SU-DHL-6 (cell line): ENCODE data around the gene BIRC2.

Source experiments
- H2AFZ ChIP-seq: fragments of 200-600 bp; sonication (generic); 2 replicates; pipeline ENCODE4 v1.6.1; 2014; ENCODE audit warnings: low read depth, mild to moderate bottlenecking, moderate library complexity, mixed read lengths, antibody characterized with exemption, low read length; ENCODE audit not compliant: severe bottlenecking
- H3F3A ChIP-seq: fragments of 200-600 bp; shearing (Covaris generic); 2 replicates; pipeline ENCODE4 v1.6.0; 2016; ENCODE audit warnings: antibody characterized with exemption, mild to moderate bottlenecking; ENCODE audit not compliant: insufficient read depth
- H3K27ac ChIP-seq: fragments of 200-600 bp; sonication (generic); 2 replicates; pipeline ENCODE4 v1.5.1; 2016; ENCODE audit warnings: low read depth, mild to moderate bottlenecking, low read length, moderate library complexity, mixed read lengths
- H3K27me3 ChIP-seq: fragments of 200-600 bp; sonication (generic), shearing (Covaris generic); 2 replicates; pipeline ENCODE4 v1.6.0; 2014; ENCODE audit warnings: mild to moderate bottlenecking, low read length
- H3K36me3 ChIP-seq: fragments of 200-600 bp; sonication (generic); 2 replicates; pipeline ENCODE4 v1.6.1; 2014; ENCODE audit warnings: mild to moderate bottlenecking, low read length, mixed read lengths
- H3K4me2 ChIP-seq: fragments of 300-600, 200-600 bp; shearing (Covaris generic), sonication (generic); 2 replicates; pipeline ENCODE4 v1.6.0; 2014; ENCODE audit warnings: low read length, low read depth, mild to moderate bottlenecking; ENCODE audit not compliant: poor library complexity, severe bottlenecking
- H3K4me3 ChIP-seq: fragments of 200-600 bp; sonication (generic); 2 replicates; pipeline ENCODE4 v1.5.1; 2014; ENCODE audit warnings: antibody characterized with exemption, low read length, mild to moderate bottlenecking, mixed read lengths; ENCODE audit not compliant: insufficient read depth, poor library complexity, severe bottlenecking
- H3K79me2 ChIP-seq: fragments of 200-600 bp; sonication (generic); 2 replicates; pipeline ENCODE4 v1.6.1; 2014; ENCODE audit warnings: mild to moderate bottlenecking, low read length, moderate library complexity; ENCODE audit not compliant: insufficient read depth
- H3K9ac ChIP-seq: fragments of 200-600 bp; sonication (generic); 2 replicates; pipeline ENCODE4 v1.7.0; 2014; ENCODE audit warnings: mild to moderate bottlenecking, low read length
- H3K9me2 ChIP-seq: fragments of 200-600 bp; sonication (generic); replicated peaks from 2 replicates; pipeline ENCODE4 v1.6.1; 2014; ENCODE audit warnings: low read length; ENCODE audit not compliant: insufficient read depth
- H3K9me3 ChIP-seq: fragments of 200-600 bp; sonication (generic); 2 replicates; pipeline ENCODE4 v1.6.1; 2014; ENCODE audit warnings: low read length, mixed read lengths; ENCODE audit not compliant: insufficient read depth
- H4K20me1 ChIP-seq: fragments of 200-600 bp; sonication (generic); 2 replicates; pipeline ENCODE4 v1.6.1; 2014; ENCODE audit warnings: low read depth, mild to moderate bottlenecking, antibody characterized with exemption, low read length, moderate library complexity, mixed read lengths
- EZH2phosphoT487 ChIP-seq: fragments of 200-600 bp; sonication (generic), shearing (Covaris generic); conservative IDR thresholded peaks from 2 replicates; pipeline ENCODE4 v1.6.1; 2018; ENCODE audit warnings: mild to moderate bottlenecking, antibody characterized with exemption, low read length, moderate library complexity, mixed read lengths
- TF ChIP-seq, protein P1 (sequence below): fragments of 200-600 bp; sonication (generic); IDR thresholded peaks from one replicate; pipeline ENCODE4 v1.5.1; 2017; ENCODE audit warnings: antibody characterized with exemption, mild to moderate bottlenecking, low read length, moderate library complexity; ENCODE audit not compliant: insufficient read depth, poor library complexity, severe bottlenecking

BIRC2 gene

DNA sequence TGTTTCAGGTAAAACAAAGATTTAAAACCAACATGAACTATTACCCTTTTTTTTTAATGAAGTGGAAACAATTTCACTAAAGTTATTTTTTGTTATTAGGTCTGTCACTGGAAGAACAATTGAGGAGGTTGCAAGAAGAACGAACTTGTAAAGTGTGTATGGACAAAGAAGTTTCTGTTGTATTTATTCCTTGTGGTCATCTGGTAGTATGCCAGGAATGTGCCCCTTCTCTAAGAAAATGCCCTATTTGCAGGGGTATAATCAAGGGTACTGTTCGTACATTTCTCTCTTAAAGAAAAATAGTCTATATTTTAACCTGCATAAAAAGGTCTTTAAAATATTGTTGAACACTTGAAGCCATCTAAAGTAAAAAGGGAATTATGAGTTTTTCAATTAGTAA is 30.9 kb downstream of the BIRC2 start:
- TF ChIP-seq EZH2phosphoT487, result no peak
- TF ChIP-seq, protein P1, sequence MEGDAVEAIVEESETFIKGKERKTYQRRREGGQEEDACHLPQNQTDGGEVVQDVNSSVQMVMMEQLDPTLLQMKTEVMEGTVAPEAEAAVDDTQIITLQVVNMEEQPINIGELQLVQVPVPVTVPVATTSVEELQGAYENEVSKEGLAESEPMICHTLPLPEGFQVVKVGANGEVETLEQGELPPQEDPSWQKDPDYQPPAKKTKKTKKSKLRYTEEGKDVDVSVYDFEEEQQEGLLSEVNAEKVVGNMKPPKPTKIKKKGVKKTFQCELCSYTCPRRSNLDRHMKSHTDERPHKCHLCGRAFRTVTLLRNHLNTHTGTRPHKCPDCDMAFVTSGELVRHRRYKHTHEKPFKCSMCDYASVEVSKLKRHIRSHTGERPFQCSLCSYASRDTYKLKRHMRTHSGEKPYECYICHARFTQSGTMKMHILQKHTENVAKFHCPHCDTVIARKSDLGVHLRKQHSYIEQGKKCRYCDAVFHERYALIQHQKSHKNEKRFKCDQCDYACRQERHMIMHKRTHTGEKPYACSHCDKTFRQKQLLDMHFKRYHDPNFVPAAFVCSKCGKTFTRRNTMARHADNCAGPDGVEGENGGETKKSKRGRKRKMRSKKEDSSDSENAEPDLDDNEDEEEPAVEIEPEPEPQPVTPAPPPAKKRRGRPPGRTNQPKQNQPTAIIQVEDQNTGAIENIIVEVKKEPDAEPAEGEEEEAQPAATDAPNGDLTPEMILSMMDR, result no peak
- Histone ChIP-seq H3K9me2 (no peaks in the 10 kb centered on the region), H3K27ac (no peak overlapping the region), H3K27me3 (no peaks in the 10 kb centered on the region), H3K4me2 (no peak overlapping the region), H3K9ac (no peak overlapping the region), H3K79me2 (0 out of 2 replicates have a peak, but pooled peaks cover 8% of the 10 kb centered on the region), H3K4me3 (no peak overlapping the region), H2AFZ (no peak overlapping the region), H3K9me3 (no peaks in the 10 kb centered on the region), H3K36me3 (peaks cover 21% of the 10 kb centered on the region; the same call in 1 of the 2 replicates), H3F3A (no peaks in the 10 kb centered on the region; the same call in 1 of the 2 replicates), H4K20me1 (no peaks in the 10 kb centered on the region)

DNA sequence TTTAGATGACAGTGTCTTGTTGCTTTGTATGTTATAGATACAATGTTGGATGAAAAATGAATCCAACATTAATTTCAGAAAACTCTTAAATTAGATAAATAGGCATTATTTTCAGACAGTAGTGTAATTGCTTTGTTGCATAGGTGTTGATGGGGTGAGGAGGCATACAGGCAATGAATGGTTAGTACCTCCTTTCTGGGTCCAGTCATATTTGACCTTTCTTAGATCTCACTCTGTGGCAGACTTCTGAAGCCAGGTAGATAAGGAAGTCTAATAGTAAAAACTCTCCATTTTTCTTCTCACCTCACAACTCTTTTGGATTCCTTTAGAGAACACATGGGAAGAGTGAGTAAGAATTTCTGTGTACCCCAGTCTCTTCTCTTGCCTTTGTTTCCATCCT is 31.8 kb downstream of the BIRC2 start:
- no peak overlapping the region for H2AFZ ChIP-seq
- no peak overlapping the region for H3K4me3 ChIP-seq
- H3K79me2 ChIP-seq, result 0 out of 2 replicates have a peak, but pooled peaks cover 8% of the 10 kb centered on the region
- H3K36me3 ChIP-seq, result peaks cover 21% of the 10 kb centered on the region; the same call in 1 of the 2 replicates
- no peaks in the 10 kb centered on the region for H4K20me1 ChIP-seq
- no peaks in the 10 kb centered on the region for H3K9me2 ChIP-seq
- H3F3A ChIP-seq, result no peaks in the 10 kb centered on the region; the same call in 1 of the 2 replicates
- TF ChIP-seq EZH2phosphoT487, result no peak
- TF ChIP-seq, protein P1, result no peak
- no peak overlapping the region for H3K4me2 ChIP-seq
- H3K27ac ChIP-seq, result no peak overlapping the region
- H3K27me3 ChIP-seq, result no peaks in the 10 kb centered on the region
- no peak overlapping the region for H3K9ac ChIP-seq
- H3K9me3 ChIP-seq, result no peaks in the 10 kb centered on the region

DNA sequence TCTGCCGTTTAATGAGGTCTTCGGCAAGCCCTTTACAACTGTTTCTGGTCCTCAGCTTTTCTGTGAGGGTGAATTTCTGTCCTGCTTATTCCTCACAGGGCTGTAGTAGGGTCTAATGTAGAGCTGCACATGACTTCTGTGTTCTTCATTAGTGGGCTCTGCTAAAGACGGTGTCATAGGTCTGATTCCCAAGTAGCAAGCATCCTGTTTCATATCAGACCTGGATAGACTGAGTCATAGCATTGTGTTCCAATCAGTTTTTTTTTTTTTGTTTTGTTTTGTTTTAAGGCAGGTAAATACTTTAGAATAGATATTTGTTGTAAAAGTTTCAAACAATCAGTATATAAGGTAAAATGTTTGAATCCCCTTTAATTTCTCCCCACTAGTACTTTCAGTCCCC is 35.4 kb downstream of the BIRC2 start:
- Histone ChIP-seq H3F3A (no peaks in the 10 kb centered on the region; the same call in 1 of the 2 replicates), H3K79me2 (no peaks in the 10 kb centered on the region), H2AFZ (no peak overlapping the region), H3K27me3 (no peaks in the 10 kb centered on the region), H3K9me2 (no peaks in the 10 kb centered on the region), H4K20me1 (no peaks in the 10 kb centered on the region), H3K4me3 (no peak overlapping the region), H3K4me2 (no peak overlapping the region), H3K9ac (no peak overlapping the region), H3K27ac (no peak overlapping the region), H3K9me3 (no peaks in the 10 kb centered on the region), H3K36me3 (peaks cover 18% of the 10 kb centered on the region; the same call in 1 of the 2 replicates)
- TF ChIP-seq, protein P1, result no peak
- TF ChIP-seq EZH2phosphoT487, result no peak
